GM23338 (cell line): ENCODE results near the gene ADORA2A. TPM values are rescaled to one million over a fixed set of nuclear protein-coding genes. Genes with fewer than 3 reads are reported as not detected.

Source experiments
- ATAC-seq: fragments of 200-7000 bp; cut with Tn5 transposase; 3 replicates; pipeline ENCODE4 v1.9.1; 2020
- DNase-seq: peaks from one replicate; pipeline ENCODE4 v3.0.0-alpha.2; 2015; ENCODE audit warnings: low spot score
- H2AFZ ChIP-seq: fragments of 200-600 bp; sonication (generic); 2 replicates; pipeline ENCODE4 v1.8.0; 2016; ENCODE audit warnings: antibody characterized with exemption, mild to moderate bottlenecking, moderate library complexity
- H3F3A ChIP-seq: fragments of 200-600 bp; sonication (generic); replicated peaks from 2 replicates; pipeline ENCODE4 v1.8.0; 2017; ENCODE audit warnings: antibody characterized with exemption, mixed run types, low read depth
- H3K27ac ChIP-seq: fragments of 200-600 bp; sonication (generic); 2 replicates; pipeline ENCODE4 v1.6.1; 2016; ENCODE audit warnings: low read depth
- H3K27me3 ChIP-seq: fragments of 200-600 bp; sonication (generic); 2 replicates; pipeline ENCODE4 v1.8.0; 2016; ENCODE audit warnings: mild to moderate bottlenecking, mixed run types, moderate library complexity; ENCODE audit not compliant: insufficient read depth
- H3K36me3 ChIP-seq: fragments of 200-600 bp; sonication (generic); 2 replicates; pipeline ENCODE4 v1.8.0; 2016; ENCODE audit warnings: mild to moderate bottlenecking; ENCODE audit not compliant: insufficient read depth
- H3K4me1 ChIP-seq: fragments of 200-600 bp; sonication (generic); 2 replicates; pipeline ENCODE4 v1.8.0; 2016; ENCODE audit warnings: mild to moderate bottlenecking, moderate library complexity; ENCODE audit not compliant: insufficient read depth
- H3K4me2 ChIP-seq: fragments of 200-600 bp; sonication (generic); 2 replicates; pipeline ENCODE4 v1.7.1; 2017; ENCODE audit warnings: mixed run types
- H3K4me3 ChIP-seq: fragments of 200-600 bp; sonication (generic); 2 replicates; pipeline ENCODE4 v1.6.1; 2016; ENCODE audit warnings: mixed run types
- H3K79me2 ChIP-seq: fragments of 200-600 bp; sonication (generic); replicated peaks from 2 replicates; pipeline ENCODE4 v1.8.0; 2017; ENCODE audit warnings: mild to moderate bottlenecking; ENCODE audit not compliant: insufficient read depth
- H3K9me2 ChIP-seq: fragments of 200-600 bp; sonication (generic); 2 replicates; pipeline ENCODE4 v1.8.0; 2017; ENCODE audit not compliant: insufficient read depth
- H4K20me1 ChIP-seq: fragments of 200-600 bp; sonication (generic); replicated peaks from 2 replicates; pipeline ENCODE4 v1.8.0; 2017; ENCODE audit warnings: mild to moderate bottlenecking; ENCODE audit not compliant: insufficient read depth
- H3K27ac Mint-ChIP-seq: 2 replicates; pipeline ENCODE4 v1.8.0; 2020; ENCODE audit warnings: inconsistent platforms, mild to moderate bottlenecking, moderate library complexity, mixed read lengths
- H3K27me3 Mint-ChIP-seq: 3 replicates; pipeline ENCODE4 v1.8.0; 2022; ENCODE audit warnings: low read depth, mild to moderate bottlenecking, moderate library complexity, mixed read lengths, inconsistent platforms; ENCODE audit not compliant: insufficient read depth, poor library complexity
- H3K36me3 Mint-ChIP-seq: 3 replicates; pipeline ENCODE4 v1.8.0; 2021; ENCODE audit warnings: low read depth, mild to moderate bottlenecking, inconsistent platforms, moderate library complexity, mixed read lengths
- H3K4me1 Mint-ChIP-seq: 3 replicates; pipeline ENCODE4 v1.8.0; 2020; ENCODE audit warnings: mild to moderate bottlenecking, inconsistent platforms, mixed read lengths
- H3K4me3 Mint-ChIP-seq: 3 replicates; pipeline ENCODE4 v1.8.0; 2021; ENCODE audit warnings: moderate library complexity, mild to moderate bottlenecking, inconsistent platforms, mixed read lengths
- H3K9me3 Mint-ChIP-seq: 3 replicates; pipeline ENCODE4 v1.8.0; 2020; ENCODE audit warnings: moderate library complexity, mild to moderate bottlenecking, inconsistent platforms, mixed read lengths
- CTCF ChIP-seq, 2 experiments: fragments of 200-600 bp in 1 of 2; sonication (generic) in 1 of 2; conservative IDR thresholded peaks; 2 replicates each; pipeline versions ENCODE4 v1.5.1 to v1.6.1; 2016 to 2017; ENCODE audit warnings: antibody characterized with exemption in 2 of 2, low read depth in 2 of 2, mild to moderate bottlenecking in 2 of 2, moderate library complexity in 1 of 2
- EZH2 ChIP-seq: fragments of 200-600 bp; sonication (generic); IDR thresholded peaks from one replicate; pipeline ENCODE4 v1.8.0; 2017; ENCODE audit warnings: antibody characterized with exemption, mild to moderate bottlenecking, low read depth; ENCODE audit not compliant: unreplicated experiment
- JUNB ChIP-seq: IDR thresholded peaks from one replicate; pipeline ENCODE4 v1.6.1; 2016; ENCODE audit warnings: antibody characterized with exemption; ENCODE audit not compliant: unreplicated experiment
- NANOG ChIP-seq: IDR thresholded peaks from 2 replicates; pipeline ENCODE4 v1.6.1; 2016; ENCODE audit warnings: antibody characterized with exemption, borderline replicate concordance
- REST ChIP-seq: IDR thresholded peaks from one replicate; pipeline ENCODE4 v1.6.1; 2018; ENCODE audit warnings: antibody characterized with exemption; ENCODE audit not compliant: unreplicated experiment
- STAT1 ChIP-seq: IDR thresholded peaks from one replicate; pipeline ENCODE4 v1.6.1; 2016; ENCODE audit warnings: antibody characterized with exemption; ENCODE audit not compliant: unreplicated experiment
- ZNF114 ChIP-seq: fragments of 250-450 bp; sonication (Bioruptor Pico); IDR thresholded peaks from 2 replicates; pipeline ENCODE4 v1.5.0; 2020; ENCODE audit warnings: mild to moderate bottlenecking, moderate library complexity
- ZNF331 ChIP-seq: fragments of 250-450 bp; sonication (Bioruptor Pico); IDR thresholded peaks from 2 replicates; pipeline ENCODE4 v1.5.0; 2020; ENCODE audit warnings: low read depth, mild to moderate bottlenecking, moderate library complexity
- polyA plus RNA-seq: library from polyadenylated mRNA; unstranded; fragments of >200 nt; fragmentation: Nextera tagmentation; extraction: Ambion mirVana; gene quantifications from 2 replicates; pipeline ENCODE4 v1.2.1, GENCODE V29; 2016
- total RNA-seq: library from RNA; depleted of rRNA; stranded (reverse); fragments of >200 nt; shearing (Covaris generic); gene quantifications from 2 replicates; pipeline ENCODE4 v1.2.3, GENCODE V29; 2014

The ADORA2A gene
- total and polyA plus RNA-seq, 2 experiments from 2014 or later = 4.1 to 13.5 TPM

GRCh38 chr22:24398409-24398808, 29.0 kb upstream of the ADORA2A start (continued):
- TF ChIP-seq EZH2 (no peak), JUNB (no peak), ZNF331 (CRISPR knock-in tag) (no peak), NANOG (no peak), CTCF (conservative IDR thresholded peaks at IDR 0.05; ENCODE audit: low read depth in 2 of 2) (no peak)

GRCh38 chr22:24400034-24400725, 27.2 kb upstream of the ADORA2A start:
- Histone ChIP-seq H2AFZ (no peak overlapping the region), H3K27me3 (no peaks in the 10 kb centered on the region), H3K4me2 (no peak overlapping the region), H3K4me3 (no peak overlapping the region), H3K36me3 (no peaks in the 10 kb centered on the region), H4K20me1 (peaks cover 6% of the 10 kb centered on the region), H3K27ac (no peak overlapping the region), H3K79me2 (no peaks in the 10 kb centered on the region; the same call in 1 of the 2 replicates), H3K9me2 (no peaks in the 10 kb centered on the region), H3K4me1 (no peaks in the 10 kb centered on the region), H3F3A (no peaks in the 10 kb centered on the region)
- TF ChIP-seq CTCF (conservative IDR thresholded peaks at IDR 0.05; ENCODE audit: low read depth in 2 of 2) (no peak), REST (no peak), JUNB (no peak), STAT1 (no peak), ZNF114 (CRISPR knock-in tag) (no peak)
- no peaks in the 10 kb centered on the region for H3K4me1 Mint-ChIP-seq
- H3K27me3 Mint-ChIP-seq = peaks cover 6% of the 10 kb centered on the region
- no peak for ATAC-seq
- H3K36me3 Mint-ChIP-seq = peaks cover 34% of the 10 kb centered on the region
- H3K27ac Mint-ChIP-seq = no peak overlapping the region
- H3K9me3 Mint-ChIP-seq = no peaks in the 10 kb centered on the region
- DNase-seq = no peak
- no peak overlapping the region for H3K4me3 Mint-ChIP-seq
